Measurements from ENCODE around the gene CDH4.

DNA sequence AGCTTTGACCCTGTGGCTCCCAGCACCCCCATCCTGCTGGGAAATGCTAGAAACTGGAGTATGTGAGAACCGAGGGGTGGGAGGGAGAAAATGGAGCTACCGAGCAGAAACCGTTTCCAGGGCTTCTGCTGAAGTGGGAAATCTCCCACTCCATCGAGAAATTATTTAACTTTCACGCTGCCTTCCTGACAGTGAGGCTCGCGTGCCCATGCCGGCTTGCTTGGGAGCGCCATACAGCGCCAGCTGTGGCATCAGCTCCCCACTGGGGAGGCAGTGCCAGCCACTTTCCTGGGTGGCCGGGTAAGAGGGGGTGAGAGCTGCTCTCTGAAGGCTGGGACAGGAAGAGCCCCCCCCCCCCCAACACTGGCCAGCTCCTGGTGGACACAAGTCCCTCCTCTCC is 544.7 kb downstream of the CDH4 start:
- TF ChIP-seq, protein P1, sequence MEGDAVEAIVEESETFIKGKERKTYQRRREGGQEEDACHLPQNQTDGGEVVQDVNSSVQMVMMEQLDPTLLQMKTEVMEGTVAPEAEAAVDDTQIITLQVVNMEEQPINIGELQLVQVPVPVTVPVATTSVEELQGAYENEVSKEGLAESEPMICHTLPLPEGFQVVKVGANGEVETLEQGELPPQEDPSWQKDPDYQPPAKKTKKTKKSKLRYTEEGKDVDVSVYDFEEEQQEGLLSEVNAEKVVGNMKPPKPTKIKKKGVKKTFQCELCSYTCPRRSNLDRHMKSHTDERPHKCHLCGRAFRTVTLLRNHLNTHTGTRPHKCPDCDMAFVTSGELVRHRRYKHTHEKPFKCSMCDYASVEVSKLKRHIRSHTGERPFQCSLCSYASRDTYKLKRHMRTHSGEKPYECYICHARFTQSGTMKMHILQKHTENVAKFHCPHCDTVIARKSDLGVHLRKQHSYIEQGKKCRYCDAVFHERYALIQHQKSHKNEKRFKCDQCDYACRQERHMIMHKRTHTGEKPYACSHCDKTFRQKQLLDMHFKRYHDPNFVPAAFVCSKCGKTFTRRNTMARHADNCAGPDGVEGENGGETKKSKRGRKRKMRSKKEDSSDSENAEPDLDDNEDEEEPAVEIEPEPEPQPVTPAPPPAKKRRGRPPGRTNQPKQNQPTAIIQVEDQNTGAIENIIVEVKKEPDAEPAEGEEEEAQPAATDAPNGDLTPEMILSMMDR (IDR thresholded peaks at IDR 0.05; ENCODE audit: control extremely low read depth in 1 of 3, insufficient read depth in 1 of 3, low read depth in 1 of 3, low read length in 3 of 3): no peak
- no peak for TF ChIP-seq POLR2AphosphoS5 (IDR thresholded peaks at IDR 0.05; ENCODE audit: low read depth, low read length)

Measured in H1 (cell line).